HEK293T (cell line): ENCODE results near the gene UQCR11.

Experiments used
- BHLHE40 ChIP-seq: fragments of 450-650 bp; IDR thresholded peaks from 2 replicates; pipeline ENCODE4 v1.6.1; 2016; ENCODE audit warnings: mild to moderate bottlenecking, moderate library complexity, borderline replicate concordance
- ELF4 ChIP-seq: fragments of 450-650 bp; IDR thresholded peaks from 2 replicates; pipeline ENCODE4 v1.6.1; 2017; ENCODE audit warnings: antibody characterized with exemption

DNA sequence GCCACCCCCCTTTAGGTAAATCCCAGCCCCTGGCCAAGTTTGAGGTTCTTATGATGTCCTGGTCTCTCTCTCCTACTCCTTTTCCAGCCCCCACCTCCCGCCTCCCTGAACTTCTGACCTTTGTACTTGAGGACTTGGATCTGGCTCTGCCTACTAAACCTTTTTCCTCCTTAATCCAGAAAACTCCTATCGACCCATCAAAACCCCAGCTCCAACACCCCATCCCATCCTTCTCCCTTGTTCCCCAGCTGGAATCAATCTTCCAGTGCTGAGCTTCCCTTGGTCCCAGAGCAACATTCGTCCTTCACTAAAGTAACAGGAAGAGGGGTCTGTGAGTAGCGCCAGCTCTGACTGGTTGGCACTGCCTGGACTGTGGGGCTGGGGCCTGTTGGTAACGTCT is 17.3 kb upstream of the UQCR11 start:
- TF ChIP-seq BHLHE40, result no peak
- TF ChIP-seq ELF4, result no peak
